NT2/D1 (cell line): ENCODE measurements around the gene BYSL.

Experiments
- SUZ12 ChIP-seq: IDR thresholded peaks from 2 replicates; pipeline ENCODE4 v1.6.1; 2011; ENCODE audit not compliant: insufficient read length, insufficient read depth; ENCODE audit errors: extremely low read depth
- YY1 ChIP-seq: IDR thresholded peaks from 2 replicates; pipeline ENCODE4 v1.6.1; 2011; ENCODE audit not compliant: insufficient read length, insufficient read depth

- TF ChIP-seq SUZ12 = no peak
- no peak for TF ChIP-seq YY1
These were observed 51.5 kb downstream of the BYSL start for GRCh38 chr6:41972826-41973225.
